HCT116 (cell line): ENCODE data around the gene RPL13. TPM values are rescaled to one million over a fixed set of nuclear protein-coding genes. Genes with fewer than 3 reads are reported as not detected.

Source experiments
- ATAC-seq: fragments of 200-7000 bp; cut with Tn5 transposase; 2 replicates; pipeline ENCODE4 v1.9.1; 2020; ENCODE audit warnings: mild to moderate bottlenecking, moderate library complexity
- BruUV-seq: library from RNA; stranded (reverse); fragments of 400-500 nt; replicated peaks from 2 replicates; lab custom pipeline; 2021; lab: Mats Ljungman, UMichigan
- CTCF ChIA-PET: fragments of 300-600 bp; sonication (Branson Sonifier 250); formaldehyde crosslinking; loops from one replicate; lab custom pipeline; 2021; ENCODE audit warnings: antibody characterized with exemption; lab: Charles Lee
- POLR2A ChIA-PET: fragments of 300-600, 350-600 bp; sonication (Branson Sonifier 250); formaldehyde crosslinking; loops from one replicate; lab custom pipeline; 2021; ENCODE audit warnings: antibody characterized with exemption; lab: Charles Lee
- RAD21 ChIA-PET, 2 experiments: fragments of 300-600 bp; sonication (Branson Sonifier 250); formaldehyde crosslinking; loops; one replicate each; lab custom pipeline; 2023; ENCODE audit warnings: low total read pairs in 2 of 2; ENCODE audit not compliant: uncharacterized antibody in 2 of 2, unreplicated experiment in 2 of 2, low non-redundant PET in 1 of 2; lab: Charles Lee
- DNase-seq: peaks from one replicate; pipeline ENCODE4 v3.0.0-alpha.2; 2010; ENCODE audit warnings: low read depth, low spot score
- H2AFZ ChIP-seq: fragments of 200-600 bp; shearing (Covaris generic), sonication (generic); 2 replicates; pipeline ENCODE4 v1.6.1; 2017; ENCODE audit warnings: low read depth, mixed run types, mixed read lengths, antibody characterized with exemption, low read length; ENCODE audit not compliant: poor library complexity, severe bottlenecking
- H3K27ac ChIP-seq: 2 replicates; pipeline ENCODE4 v1.5.1; 2012; ENCODE audit warnings: low read depth, low read length
- H3K27me3 ChIP-seq: fragments of 200-600 bp; sonication (generic); 2 replicates; pipeline ENCODE4 v1.6.1; 2016; ENCODE audit warnings: mixed run types, low read length, mixed read lengths; ENCODE audit not compliant: insufficient read depth
- H3K36me3 ChIP-seq, 2 experiments: fragments of 200-500 bp in 1 of 2; fragments of 200-600 bp in 1 of 2; sonication (Bioruptor generic) in 1 of 2; sonication (generic) in 1 of 2; 2 replicates each; pipeline versions ENCODE4 v1.5.1 to v1.6.1; 2014 to 2016; ENCODE audit warnings: low read length in 2 of 2, inconsistent platforms in 1 of 2, mixed read lengths in 1 of 2, mixed run types in 1 of 2; ENCODE audit not compliant: insufficient read depth in 2 of 2, control insufficient read depth in 1 of 2
- H3K4me1 ChIP-seq, 2 experiments: fragments of 200-600 bp in 1 of 2; sonication (generic) in 1 of 2; 2 replicates each; pipeline versions ENCODE4 v1.5.1 to v1.6.1; 2012 to 2017; ENCODE audit warnings: low read length in 2 of 2, inconsistent platforms in 1 of 2, mild to moderate bottlenecking in 1 of 2, mixed read lengths in 1 of 2, mixed run types in 1 of 2, moderate library complexity in 1 of 2; ENCODE audit not compliant: insufficient read depth in 2 of 2, control insufficient read depth in 1 of 2
- H3K4me2 ChIP-seq: fragments of 200-600 bp; sonication (generic); 2 replicates; pipeline ENCODE4 v1.6.1; 2017; ENCODE audit warnings: mixed run types, low read length, mixed read lengths
- H3K4me3 ChIP-seq, 2 experiments: fragments of 200-600 bp in 1 of 2; sonication (generic) in 1 of 2; replicated peaks in 1 of 2; 2 replicates each; pipeline ENCODE4 v1.5.1; 2011 to 2016; ENCODE audit warnings: low read length in 2 of 2, control low read depth in 1 of 2, low read depth in 1 of 2, mild to moderate bottlenecking in 1 of 2, mixed read lengths in 1 of 2, mixed run types in 1 of 2
- H3K79me2 ChIP-seq: fragments of 200-600 bp; sonication (generic); 2 replicates; pipeline ENCODE4 v1.6.1; 2017; ENCODE audit warnings: mild to moderate bottlenecking, mixed run types, low read length, moderate library complexity, mixed read lengths; ENCODE audit not compliant: insufficient read depth
- H3K9ac ChIP-seq: fragments of 200-600 bp; sonication (generic); 2 replicates; pipeline ENCODE4 v1.6.1; 2016; ENCODE audit warnings: low read length, mixed read lengths
- H3K9me2 ChIP-seq: fragments of 200-600 bp; sonication (generic), shearing (Covaris generic); 2 replicates; pipeline ENCODE4 v1.6.1; 2017; ENCODE audit warnings: mixed run types, mild to moderate bottlenecking, moderate library complexity; ENCODE audit not compliant: insufficient read depth
- H3K9me3 ChIP-seq, 2 experiments: fragments of 200-500 bp in 1 of 2; fragments of 200-600 bp in 1 of 2; sonication (Bioruptor generic) in 1 of 2; sonication (generic) in 1 of 2; 2 replicates each; pipeline ENCODE4 v1.6.1; 2014 to 2017; ENCODE audit warnings: low read length in 2 of 2, mixed read lengths in 2 of 2, inconsistent platforms in 1 of 2, low read depth in 1 of 2, mild to moderate bottlenecking in 1 of 2, mixed run types in 1 of 2, moderate library complexity in 1 of 2; ENCODE audit not compliant: control insufficient read depth in 1 of 2, insufficient read depth in 1 of 2
- H4K20me1 ChIP-seq: fragments of 200-600 bp; sonication (generic), shearing (Covaris generic); 2 replicates; pipeline ENCODE4 v1.6.1; 2017; ENCODE audit warnings: mixed run types, mild to moderate bottlenecking, moderate library complexity; ENCODE audit not compliant: insufficient read depth
- CBX3 ChIP-seq: IDR thresholded peaks from 2 replicates; pipeline ENCODE4 v1.6.1; 2012; ENCODE audit warnings: low read depth
- CEBPB ChIP-seq: IDR thresholded peaks from 2 replicates; pipeline ENCODE4 v1.6.1; 2012; ENCODE audit warnings: low read depth
- EGR1 ChIP-seq: IDR thresholded peaks from 2 replicates; pipeline ENCODE4 v1.6.1; 2012; ENCODE audit warnings: low read depth
- EZH2 ChIP-seq: fragments of 200-600 bp; sonication (generic); IDR thresholded peaks from 2 replicates; pipeline ENCODE4 v1.6.1; 2017; ENCODE audit warnings: antibody characterized with exemption, mixed run types
- EZH2phosphoT487 ChIP-seq: fragments of 200-600 bp; IDR thresholded peaks from 2 replicates; pipeline ENCODE4 v1.6.1; 2018; ENCODE audit warnings: antibody characterized with exemption, borderline replicate concordance
- FOSL1 ChIP-seq: IDR thresholded peaks from 2 replicates; pipeline ENCODE4 v1.6.1; 2012; ENCODE audit warnings: low read depth
- JUND ChIP-seq: IDR thresholded peaks from 2 replicates; pipeline ENCODE4 v1.6.1; 2012
- MAX ChIP-seq: IDR thresholded peaks from 2 replicates; pipeline ENCODE4 v1.6.1; 2012
- POLR2A ChIP-seq: IDR thresholded peaks from 2 replicates; pipeline ENCODE4 v1.7.0; 2011; ENCODE audit warnings: borderline replicate concordance; ENCODE audit not compliant: insufficient read depth, insufficient read length; ENCODE audit errors: extremely low read depth
- POLR2AphosphoS5 ChIP-seq: IDR thresholded peaks from 2 replicates; pipeline ENCODE4 v1.6.1; 2011; ENCODE audit warnings: mild to moderate bottlenecking, low read depth, low read length, moderate library complexity
- RAD21 ChIP-seq: IDR thresholded peaks from 2 replicates; pipeline ENCODE4 v1.6.1; 2012; ENCODE audit warnings: low read depth, mild to moderate bottlenecking
- REST ChIP-seq: IDR thresholded peaks from 2 replicates; pipeline ENCODE4 v1.6.1; 2012; ENCODE audit warnings: low read depth
- SIN3A ChIP-seq: IDR thresholded peaks from 2 replicates; pipeline ENCODE4 v1.6.1; 2012; ENCODE audit warnings: low read depth
- SP1 ChIP-seq: IDR thresholded peaks from 2 replicates; pipeline ENCODE4 v1.6.1; 2012; ENCODE audit warnings: low read depth
- YY1 ChIP-seq: IDR thresholded peaks from 2 replicates; pipeline ENCODE4 v1.6.1; 2011; ENCODE audit warnings: low read length, low read depth, moderate library complexity, mild to moderate bottlenecking; ENCODE audit not compliant: insufficient replicate concordance; ENCODE audit errors: extremely low read depth
- ZFX ChIP-seq: fragments of 450-650 bp; IDR thresholded peaks from 2 replicates; pipeline ENCODE4 v1.6.1; 2017
- ZNF274 ChIP-seq: fragments of 200-500 bp; sonication (Bioruptor generic); IDR thresholded peaks from 2 replicates; pipeline ENCODE4 v1.6.1; 2014; ENCODE audit warnings: mild to moderate bottlenecking, low read depth, low read length, inconsistent platforms
- intact Hi-C: fragments of 100-400 bp; cut with micrococcal nuclease; formaldehyde crosslinking; loops from 2 replicates; pipeline ENCODE4 v1.10.0; 2022
- total RNA-seq: library from RNA; stranded (reverse); gene quantifications from one replicate; pipeline ENCODE4 v1.2.1, GENCODE V29; 2021; ENCODE audit not compliant: unreplicated experiment
- TF ChIP-seq, protein P1 (sequence below), 3 experiments: fragments of 200-600 bp in 1 of 3; sonication (generic) in 1 of 3; IDR thresholded peaks in 2 of 3; conservative IDR thresholded peaks in 1 of 3; 2 replicates each; pipeline ENCODE4 v1.5.1; 2012 to 2017; ENCODE audit warnings: low read depth in 2 of 3, low read length in 2 of 3, antibody characterized with exemption in 1 of 3, borderline replicate concordance in 1 of 3, control low read depth in 1 of 3, mild to moderate bottlenecking in 1 of 3, mixed read lengths in 1 of 3, mixed run types in 1 of 3, moderate library complexity in 1 of 3; ENCODE audit not compliant: insufficient read depth in 1 of 3
- TF ChIP-seq, protein P2 (sequence below): IDR thresholded peaks from 2 replicates; pipeline ENCODE4 v1.6.1; 2011; ENCODE audit warnings: mild to moderate bottlenecking, low read length, moderate library complexity; ENCODE audit not compliant: insufficient replicate concordance; ENCODE audit errors: extremely low read depth
- TF ChIP-seq, protein P3 (sequence below): IDR thresholded peaks from 2 replicates; pipeline ENCODE4 v1.6.1; 2012

The RPL13 gene
- total RNA-seq, 1 experiment from 2014 or later = 4,404 TPM

GRCh38 chr16:89574681-89575246 lies 14.3 kb downstream of the RPL13 start:
- DNase-seq (peak; percentile 57), ATAC-seq (peak; percentile 83)
- H3K27me3 ChIP-seq = no peaks in the 10 kb centered on the region
- H3K27ac ChIP-seq = peak overlapping the region; percentile 99
- H3K9me3 ChIP-seq = peaks cover 0 to 4% of the 10 kb centered on the region in 2 experiments; a peak in 1 of 4 replicates
- H3K36me3 ChIP-seq = peaks cover 13 to 26% of the 10 kb centered on the region in 2 experiments; a peak in 3 of 4 replicates
- intact Hi-C loops = loop anchor here (1.0 to 2.0 kb wide), 2 partner anchors 67 to 92 kb away; no protein-coding TSS in a partner anchor
- H4K20me1 ChIP-seq = no peaks in the 10 kb centered on the region
- H3K4me3 ChIP-seq = peak overlapping the region; percentile 71 to 97
- no peak overlapping the region for H2AFZ ChIP-seq
- H3K9ac ChIP-seq = peak overlapping the region; percentile 99
- CTCF ChIA-PET = interaction anchor here (0.7 to 2.2 kb wide), 5 partner anchors 9 to 131 kb away, joined by 3 to 8 read pairs (median 4); no protein-coding TSS in a partner anchor
- no peaks in the 10 kb centered on the region for H3K9me2 ChIP-seq
- BruUV-seq = no TSS peak
- POLR2A ChIA-PET = interaction anchor here (1.0 kb wide), 1 partner anchor 10 kb away, joined by 4 read pairs; no protein-coding TSS in a partner anchor
- peaks cover 14 to 35% of the 10 kb centered on the region in 2 experiments for H3K4me1 ChIP-seq
- RAD21 ChIA-PET = interaction anchor here in 1 of 2 experiments (1.3 kb wide), 1 partner anchor 66 kb away, joined by 3 read pairs; no protein-coding TSS in a partner anchor
- peak overlapping the region; percentile 99 for H3K4me2 ChIP-seq
- peaks cover 36% of the 10 kb centered on the region for H3K79me2 ChIP-seq
- TF ChIP-seq YY1 = peak; percentile 77
- no peak for TF ChIP-seq MAX
- TF ChIP-seq CBX3 = no peak
- TF ChIP-seq RAD21 = no peak
- no peak for TF ChIP-seq REST
- TF ChIP-seq, protein P1, sequence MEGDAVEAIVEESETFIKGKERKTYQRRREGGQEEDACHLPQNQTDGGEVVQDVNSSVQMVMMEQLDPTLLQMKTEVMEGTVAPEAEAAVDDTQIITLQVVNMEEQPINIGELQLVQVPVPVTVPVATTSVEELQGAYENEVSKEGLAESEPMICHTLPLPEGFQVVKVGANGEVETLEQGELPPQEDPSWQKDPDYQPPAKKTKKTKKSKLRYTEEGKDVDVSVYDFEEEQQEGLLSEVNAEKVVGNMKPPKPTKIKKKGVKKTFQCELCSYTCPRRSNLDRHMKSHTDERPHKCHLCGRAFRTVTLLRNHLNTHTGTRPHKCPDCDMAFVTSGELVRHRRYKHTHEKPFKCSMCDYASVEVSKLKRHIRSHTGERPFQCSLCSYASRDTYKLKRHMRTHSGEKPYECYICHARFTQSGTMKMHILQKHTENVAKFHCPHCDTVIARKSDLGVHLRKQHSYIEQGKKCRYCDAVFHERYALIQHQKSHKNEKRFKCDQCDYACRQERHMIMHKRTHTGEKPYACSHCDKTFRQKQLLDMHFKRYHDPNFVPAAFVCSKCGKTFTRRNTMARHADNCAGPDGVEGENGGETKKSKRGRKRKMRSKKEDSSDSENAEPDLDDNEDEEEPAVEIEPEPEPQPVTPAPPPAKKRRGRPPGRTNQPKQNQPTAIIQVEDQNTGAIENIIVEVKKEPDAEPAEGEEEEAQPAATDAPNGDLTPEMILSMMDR (IDR thresholded peaks at IDR 0.05 in 2 of 3, conservative IDR thresholded peaks at IDR 0.05 in 1 of 3; ENCODE audit: borderline replicate concordance in 1 of 3, insufficient read depth in 1 of 3, low read depth in 2 of 3, low read length in 2 of 3) = peak in 2 of 3 experiments; percentile 90 to 91; a peak in 4 of 6 replicates
- no peak for TF ChIP-seq SIN3A
- TF ChIP-seq JUND = no peak
- peak; percentile 26 for TF ChIP-seq POLR2A
- peak; percentile 57 for TF ChIP-seq POLR2AphosphoS5
- TF ChIP-seq, protein P2, sequence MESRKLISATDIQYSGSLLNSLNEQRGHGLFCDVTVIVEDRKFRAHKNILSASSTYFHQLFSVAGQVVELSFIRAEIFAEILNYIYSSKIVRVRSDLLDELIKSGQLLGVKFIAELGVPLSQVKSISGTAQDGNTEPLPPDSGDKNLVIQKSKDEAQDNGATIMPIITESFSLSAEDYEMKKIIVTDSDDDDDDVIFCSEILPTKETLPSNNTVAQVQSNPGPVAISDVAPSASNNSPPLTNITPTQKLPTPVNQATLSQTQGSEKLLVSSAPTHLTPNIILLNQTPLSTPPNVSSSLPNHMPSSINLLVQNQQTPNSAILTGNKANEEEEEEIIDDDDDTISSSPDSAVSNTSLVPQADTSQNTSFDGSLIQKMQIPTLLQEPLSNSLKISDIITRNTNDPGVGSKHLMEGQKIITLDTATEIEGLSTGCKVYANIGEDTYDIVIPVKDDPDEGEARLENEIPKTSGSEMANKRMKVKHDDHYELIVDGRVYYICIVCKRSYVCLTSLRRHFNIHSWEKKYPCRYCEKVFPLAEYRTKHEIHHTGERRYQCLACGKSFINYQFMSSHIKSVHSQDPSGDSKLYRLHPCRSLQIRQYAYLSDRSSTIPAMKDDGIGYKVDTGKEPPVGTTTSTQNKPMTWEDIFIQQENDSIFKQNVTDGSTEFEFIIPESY = no peak
- TF ChIP-seq, protein P3, sequence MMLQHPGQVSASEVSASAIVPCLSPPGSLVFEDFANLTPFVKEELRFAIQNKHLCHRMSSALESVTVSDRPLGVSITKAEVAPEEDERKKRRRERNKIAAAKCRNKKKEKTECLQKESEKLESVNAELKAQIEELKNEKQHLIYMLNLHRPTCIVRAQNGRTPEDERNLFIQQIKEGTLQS = no peak
- no peak for TF ChIP-seq EGR1
- TF ChIP-seq CEBPB = no peak
- TF ChIP-seq SP1 = no peak
- TF ChIP-seq ZFX = peak; percentile 95; the same call in 1 of the 2 replicates
- TF ChIP-seq ZNF274 = no peak
- no peak for TF ChIP-seq FOSL1
- TF ChIP-seq EZH2phosphoT487 = no peak
- no peak for TF ChIP-seq EZH2
